Suprapubic skin (tissue), 4 donors: ENCODE measurements around the gene PORCN.

Experiments
- EP300 ChIP-seq: sonication (generic); formaldehyde crosslinking; IDR thresholded peaks from one replicate; pipeline ENCODE4 v1.6.1; 2017; ENCODE audit warnings: antibody characterized with exemption
- POLR2AphosphoS5 ChIP-seq, 3 donors: sonication (generic); formaldehyde crosslinking; IDR thresholded peaks; one replicate each; pipeline ENCODE4 v1.6.1; 2017; ENCODE audit warnings: antibody characterized with exemption in 3 of 3
- TF ChIP-seq, protein P1 (sequence below), 2 donors: fragments of 200-600 bp in 1 of 2; fragments of 450-650 bp in 1 of 2; sonication (generic) in 1 of 2; IDR thresholded peaks; one replicate each; pipeline ENCODE4 v1.5.1; 2016 to 2019; ENCODE audit warnings: antibody characterized with exemption in 2 of 2, mild to moderate bottlenecking in 1 of 2, moderate library complexity in 1 of 2

DNA sequence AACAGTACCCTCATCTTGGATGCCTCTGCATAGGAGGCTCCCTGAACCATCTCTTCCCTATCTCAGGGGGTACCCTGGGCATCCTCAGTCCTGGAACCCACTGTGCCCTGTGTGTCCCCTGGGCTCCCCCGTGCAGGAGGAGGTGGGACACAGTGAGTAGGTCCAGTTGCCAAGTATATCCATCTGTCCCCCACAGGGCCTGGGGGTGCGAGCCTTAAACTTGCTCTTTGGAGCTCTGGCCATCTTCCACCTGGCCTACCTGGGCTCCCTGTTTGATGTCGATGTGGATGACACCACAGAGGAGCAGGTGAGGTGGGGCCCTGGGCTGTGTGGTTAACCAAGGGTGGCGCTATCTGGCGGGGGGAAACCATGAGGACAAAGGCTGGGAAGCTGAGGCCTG is 8.2 kb downstream of the PORCN start:
- TF ChIP-seq, protein P1, sequence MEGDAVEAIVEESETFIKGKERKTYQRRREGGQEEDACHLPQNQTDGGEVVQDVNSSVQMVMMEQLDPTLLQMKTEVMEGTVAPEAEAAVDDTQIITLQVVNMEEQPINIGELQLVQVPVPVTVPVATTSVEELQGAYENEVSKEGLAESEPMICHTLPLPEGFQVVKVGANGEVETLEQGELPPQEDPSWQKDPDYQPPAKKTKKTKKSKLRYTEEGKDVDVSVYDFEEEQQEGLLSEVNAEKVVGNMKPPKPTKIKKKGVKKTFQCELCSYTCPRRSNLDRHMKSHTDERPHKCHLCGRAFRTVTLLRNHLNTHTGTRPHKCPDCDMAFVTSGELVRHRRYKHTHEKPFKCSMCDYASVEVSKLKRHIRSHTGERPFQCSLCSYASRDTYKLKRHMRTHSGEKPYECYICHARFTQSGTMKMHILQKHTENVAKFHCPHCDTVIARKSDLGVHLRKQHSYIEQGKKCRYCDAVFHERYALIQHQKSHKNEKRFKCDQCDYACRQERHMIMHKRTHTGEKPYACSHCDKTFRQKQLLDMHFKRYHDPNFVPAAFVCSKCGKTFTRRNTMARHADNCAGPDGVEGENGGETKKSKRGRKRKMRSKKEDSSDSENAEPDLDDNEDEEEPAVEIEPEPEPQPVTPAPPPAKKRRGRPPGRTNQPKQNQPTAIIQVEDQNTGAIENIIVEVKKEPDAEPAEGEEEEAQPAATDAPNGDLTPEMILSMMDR (IDR thresholded peaks at IDR 0.05): no peak
- TF ChIP-seq EP300 (no peak), POLR2AphosphoS5 (IDR thresholded peaks at IDR 0.05) (no peak)
